Activated CD8-positive, alpha-beta memory T cell treated with anti-CD3 and anti-CD28 coated beads for 36 hours (primary cell): ENCODE results near the gene UBXN1. TPM values are rescaled to one million over a fixed set of nuclear protein-coding genes. Genes with fewer than 3 reads are reported as not detected.

Experiments
- CTCF ChIA-PET: fragments of 350-600 bp; sonication (Branson Sonifier 250); formaldehyde crosslinking; loops from one replicate; lab custom pipeline; 2021; ENCODE audit warnings: antibody characterized with exemption; lab: Charles Lee
- POLR2A ChIA-PET: fragments of 350-600 bp; sonication (Branson Sonifier 250); formaldehyde crosslinking; loops from one replicate; lab custom pipeline; 2021; ENCODE audit warnings: antibody characterized with exemption; lab: Charles Lee
- total RNA-seq, 2 experiments: library from RNA; stranded (reverse); gene quantifications; one replicate each; pipeline ENCODE4 v1.2.3, GENCODE V29; 2021

The UBXN1 gene
- total RNA-seq, 2 experiments from 2014 or later = 129 TPM

- CTCF ChIA-PET = interaction anchor here (0.6 to 2.0 kb wide), 12 partner anchors 8 to 241 kb away, joined by 3 to 10 read pairs (median 4); partner anchors contain the start of genes B3GAT3, GANAB, INTS5 and TUT1
- POLR2A ChIA-PET = interaction anchor here (0.7 to 4.0 kb wide), 29 partner anchors 8 to 190 kb away, joined by 3 to 45 read pairs (median 5); partner anchors contain the start of genes B3GAT3, EEF1G, EML3 and GANAB
These were observed 13.1 kb downstream of the UBXN1 start for GRCh38 chr11:62665599-62666258.

DNA sequence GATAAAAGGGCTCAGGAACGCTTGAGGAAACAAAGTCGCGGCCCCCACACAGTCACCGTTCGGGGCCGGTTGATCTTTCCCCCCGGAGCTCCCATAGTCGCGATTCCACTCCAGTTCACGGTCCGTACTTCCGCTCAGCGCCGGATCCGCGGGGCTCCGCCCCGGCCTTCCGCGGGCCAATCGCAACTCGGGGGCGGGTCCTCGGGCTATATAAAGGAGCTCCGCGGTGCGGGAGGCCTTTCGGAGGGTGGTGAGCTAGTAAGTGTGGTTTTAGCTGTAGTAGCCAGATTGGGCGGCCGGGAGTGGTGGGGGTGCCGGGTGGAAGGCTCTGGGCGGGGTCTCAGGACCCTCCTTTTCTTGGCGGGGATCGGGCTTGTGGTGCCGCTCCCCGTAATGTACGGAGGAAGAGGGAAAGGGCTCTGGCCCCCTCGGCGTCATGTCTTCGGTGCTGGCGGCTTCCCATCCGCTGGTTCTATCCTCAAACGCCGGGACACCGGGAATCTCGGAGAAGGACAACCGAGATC, 13.7 kb downstream of the UBXN1 start, which contains the start of the genes C11orf98 and CSKMT:
C11orf98 (minus strand) TSS at position 136 of the 524 bp plus-strand sequence; CDS start at position 95, 41 bp downstream.
CSKMT (plus strand) TSS at position 238 of the 524 bp plus-strand sequence. CDS start 568 bp downstream, outside the sequence.
- POLR2A ChIA-PET = interaction anchor here (0.5 to 4.0 kb wide), 33 partner anchors 8 to 997 kb away, joined by 3 to 45 read pairs (median 5); partner anchors contain the start of genes B3GAT3, EEF1G, EML3 and GANAB
- CTCF ChIA-PET = interaction anchor here (0.6 to 2.0 kb wide), 13 partner anchors 9 to 241 kb away, joined by 3 to 10 read pairs (median 4); partner anchors contain the start of genes B3GAT3, GANAB, INTS5 and TUT1

DNA sequence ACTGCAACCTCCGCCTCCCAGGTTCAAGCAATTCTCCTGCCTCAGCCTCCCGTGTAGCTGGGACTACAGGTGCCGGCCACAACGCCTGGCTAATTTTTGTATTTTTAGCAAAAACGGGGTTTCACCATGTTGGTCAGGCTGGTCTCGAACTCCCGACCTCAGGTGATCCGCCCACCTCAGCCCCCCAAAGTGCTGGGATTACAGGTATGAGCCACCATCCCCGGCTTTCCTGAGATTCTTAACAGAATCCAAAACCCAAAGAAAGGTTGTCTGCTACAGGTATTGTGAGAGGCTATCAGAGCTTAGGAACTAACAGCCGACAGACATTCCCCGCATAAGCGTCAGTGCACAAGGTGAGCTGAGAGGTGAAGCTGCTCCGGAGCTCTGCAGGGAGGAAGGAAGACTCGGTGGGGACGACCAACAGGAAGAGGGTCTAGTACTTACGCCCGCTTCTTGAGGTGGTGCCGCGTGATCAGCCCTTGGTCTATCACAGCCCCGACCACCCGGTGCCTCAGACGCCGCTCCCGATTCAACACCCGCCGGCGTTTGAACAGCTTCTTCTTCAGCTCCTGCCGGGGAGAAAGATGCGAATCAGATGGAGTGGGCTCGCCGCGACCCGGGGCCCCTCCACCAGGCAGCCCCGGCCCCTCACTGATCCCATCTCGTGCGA, 14.3 kb downstream of the UBXN1 start:
- POLR2A ChIA-PET = interaction anchor here (0.5 to 4.0 kb wide), 34 partner anchors 9 to 997 kb away, joined by 3 to 45 read pairs (median 5); partner anchors contain the start of genes B3GAT3, EEF1G, EML3 and GANAB
- CTCF ChIA-PET = interaction anchor here (0.6 to 2.0 kb wide), 14 partner anchors 9 to 240 kb away, joined by 3 to 10 read pairs (median 4); partner anchors contain the start of genes B3GAT3, GANAB, INTS5 and TUT1

- POLR2A ChIA-PET = interaction anchor here (0.5 to 2.4 kb wide), 2 partner anchors 8 to 11 kb away, joined by 3 to 12 read pairs; partner anchors contain the start of genes C11orf98 and CSKMT
- CTCF ChIA-PET = interaction anchor here (0.9 to 1.2 kb wide), 2 partner anchors 9 to 12 kb away, joined by 3 read pairs; no protein-coding TSS in a partner anchor
These were observed 22.0 kb downstream of the UBXN1 start for GRCh38 chr11:62656796-62657429.

DNA sequence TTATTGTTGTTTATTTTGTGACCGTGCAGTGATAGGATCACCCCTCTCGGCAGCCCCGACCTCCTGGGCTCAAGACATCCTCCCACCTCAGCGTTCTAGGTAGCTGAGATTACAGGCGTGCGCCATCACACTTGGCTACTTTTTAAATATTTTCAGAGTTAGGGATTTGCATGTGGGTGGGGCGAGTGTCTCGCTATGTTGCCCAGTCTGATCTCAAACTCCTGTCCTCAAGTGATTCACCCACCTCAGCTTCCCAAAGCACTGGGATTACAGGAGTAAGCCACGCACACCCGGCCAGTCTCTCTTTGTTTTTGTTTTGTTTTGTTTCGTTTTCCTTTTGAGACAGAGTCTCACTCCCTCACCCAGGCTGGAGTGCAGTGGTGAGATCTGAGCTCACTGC, 24.6 kb downstream of the UBXN1 start:
- POLR2A ChIA-PET = interaction anchor here (0.6 to 1.3 kb wide), 3 partner anchors 13 to 686 kb away, joined by 3 to 5 read pairs (median 4); no protein-coding TSS in a partner anchor

DNA sequence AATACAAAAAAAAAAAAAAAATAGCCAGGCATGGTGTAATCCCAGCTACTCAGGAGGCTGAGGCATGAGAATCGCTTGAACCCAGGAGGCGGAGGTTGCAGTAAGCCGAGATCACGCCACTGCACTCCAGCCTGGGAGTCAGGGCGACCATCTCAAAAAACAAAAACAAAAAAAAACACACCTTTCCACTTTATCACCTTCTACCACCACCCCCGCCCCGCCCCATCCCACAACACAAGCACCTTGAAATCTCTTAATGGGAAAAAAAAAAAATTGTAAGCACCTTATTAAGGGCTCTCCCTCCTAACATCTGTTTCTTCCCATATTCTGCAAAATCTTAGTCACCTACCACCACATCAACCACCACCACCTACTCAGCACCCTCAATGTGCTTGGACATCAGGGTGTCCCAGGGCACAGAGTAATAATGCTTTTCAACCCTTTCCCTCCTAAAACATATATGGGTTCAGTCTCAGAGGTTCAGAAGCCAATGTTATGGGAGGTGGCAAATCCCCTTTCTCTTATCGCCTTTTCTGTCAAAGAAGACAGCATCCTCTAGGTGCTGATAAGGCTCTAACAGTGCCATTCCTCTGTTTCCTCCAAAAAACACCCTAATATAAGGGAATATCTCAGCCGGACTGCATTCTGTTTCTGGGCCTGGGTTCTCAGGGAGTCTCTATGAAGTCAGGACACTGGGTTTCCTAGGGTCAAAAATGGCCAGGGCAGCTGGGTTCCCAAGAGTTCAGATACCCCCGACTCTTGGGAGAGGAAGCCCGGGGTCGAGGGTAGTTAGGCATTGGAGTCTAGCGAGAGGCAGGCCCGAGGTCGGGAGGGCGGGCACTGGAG, 26.5 kb downstream of the UBXN1 start:
- POLR2A ChIA-PET = interaction anchor here (1.0 to 1.4 kb wide), 7 partner anchors 10 to 225 kb away, joined by 4 to 19 read pairs (median 5); partner anchors contain the start of genes B3GAT3, C11orf98, CSKMT and LBHD1

More for the DNA sequence above, 24.6 kb downstream of the UBXN1 start:
- CTCF ChIA-PET = interaction anchor here (0.6 to 0.9 kb wide), 2 partner anchors 19 to 43 kb away, joined by 3 to 4 read pairs; no protein-coding TSS in a partner anchor

DNA sequence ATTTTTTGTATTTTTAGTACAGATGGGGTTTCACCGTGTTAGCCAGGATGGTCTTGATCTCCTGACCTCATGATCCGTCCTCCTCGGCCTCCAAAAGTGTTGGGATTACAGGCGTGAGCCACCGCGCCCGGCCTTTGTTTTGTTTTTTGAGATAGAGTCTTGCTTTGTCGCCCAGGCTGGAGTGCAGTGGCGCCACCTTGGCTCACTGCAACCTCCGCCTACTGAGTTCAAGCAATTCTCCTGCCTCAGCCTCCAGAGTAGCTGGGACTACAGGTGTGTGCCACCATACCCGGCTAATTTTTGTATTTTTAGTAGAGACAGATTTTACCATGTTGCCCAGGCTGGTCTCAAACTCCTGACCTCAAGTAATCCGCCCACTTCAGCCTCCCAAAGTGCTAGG, 28.6 kb downstream of the UBXN1 start:
- ChIA-PET POLR2A (interaction anchor here (5.1 kb wide), 1 partner anchor 16 kb away, joined by 45 read pairs; the partner anchor contains the start of genes C11orf98 and CSKMT), CTCF (interaction anchor here (0.6 to 1.6 kb wide), 3 partner anchors 15 to 57 kb away, joined by 3 to 5 read pairs (median 3); partner anchors contain the start of genes C11orf98, CSKMT, LBHD1 and UQCC3)

More for the DNA sequence above, 26.5 kb downstream of the UBXN1 start:
- CTCF ChIA-PET = interaction anchor here (0.8 to 1.0 kb wide), 5 partner anchors 11 to 60 kb away, joined by 3 to 8 read pairs (median 3); partner anchors contain the start of genes B3GAT3, C11orf98 and CSKMT

GRCh38 chr11:62649486-62649885, 29.4 kb downstream of the UBXN1 start:
- ChIA-PET CTCF (interaction anchor here (1.3 to 2.1 kb wide), 3 partner anchors 38 to 58 kb away, joined by 4 to 6 read pairs (median 5); partner anchors contain the start of gene TUT1), POLR2A (interaction anchor here (5.1 kb wide), 1 partner anchor 17 kb away, joined by 45 read pairs; the partner anchor contains the start of genes C11orf98 and CSKMT)

DNA sequence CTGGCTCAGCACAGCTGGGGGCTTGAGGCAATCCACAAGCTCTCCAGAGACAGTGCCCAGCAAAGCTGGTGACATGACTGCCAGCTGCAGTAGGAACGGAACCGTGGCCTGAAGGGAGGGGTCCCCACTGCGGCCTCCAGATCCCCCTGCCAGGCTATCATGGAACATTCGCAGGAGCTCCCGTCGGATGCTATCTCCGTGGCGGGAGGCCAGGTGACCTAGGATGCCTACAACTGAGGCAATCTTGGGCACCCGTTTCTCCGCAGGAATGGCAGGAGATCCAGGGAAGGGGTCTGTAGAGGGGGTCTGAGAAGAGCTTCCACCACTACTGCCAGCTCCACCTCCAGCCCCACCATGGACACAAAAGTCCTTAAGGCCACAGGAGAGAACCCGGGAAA, 29.9 kb downstream of the UBXN1 start:
- ChIA-PET POLR2A (interaction anchor here (0.6 to 5.1 kb wide), 2 partner anchors 17 to 53 kb away, joined by 3 to 45 read pairs; partner anchors contain the start of genes C11orf98 and CSKMT), CTCF (interaction anchor here (1.3 to 2.1 kb wide), 3 partner anchors 37 to 57 kb away, joined by 4 to 6 read pairs (median 5); partner anchors contain the start of gene TUT1)

GRCh38 chr11:62648185-62648966, 30.5 kb downstream of the UBXN1 start:
- ChIA-PET POLR2A (interaction anchor here (0.6 to 5.1 kb wide), 2 partner anchors 18 to 54 kb away, joined by 3 to 45 read pairs; partner anchors contain the start of genes C11orf98 and CSKMT), CTCF (interaction anchor here (0.9 to 2.1 kb wide), 4 partner anchors 9 to 57 kb away, joined by 3 to 6 read pairs (median 4); partner anchors contain the start of gene TUT1)

GRCh38 chr11:62647609-62648005, 31.3 kb downstream of the UBXN1 start:
- POLR2A ChIA-PET = interaction anchor here (5.1 kb wide), 1 partner anchor 18 kb away, joined by 45 read pairs; the partner anchor contains the start of genes C11orf98 and CSKMT
- CTCF ChIA-PET = interaction anchor here (0.9 to 2.1 kb wide), 2 partner anchors 10 to 36 kb away, joined by 3 to 6 read pairs; no protein-coding TSS in a partner anchor

DNA sequence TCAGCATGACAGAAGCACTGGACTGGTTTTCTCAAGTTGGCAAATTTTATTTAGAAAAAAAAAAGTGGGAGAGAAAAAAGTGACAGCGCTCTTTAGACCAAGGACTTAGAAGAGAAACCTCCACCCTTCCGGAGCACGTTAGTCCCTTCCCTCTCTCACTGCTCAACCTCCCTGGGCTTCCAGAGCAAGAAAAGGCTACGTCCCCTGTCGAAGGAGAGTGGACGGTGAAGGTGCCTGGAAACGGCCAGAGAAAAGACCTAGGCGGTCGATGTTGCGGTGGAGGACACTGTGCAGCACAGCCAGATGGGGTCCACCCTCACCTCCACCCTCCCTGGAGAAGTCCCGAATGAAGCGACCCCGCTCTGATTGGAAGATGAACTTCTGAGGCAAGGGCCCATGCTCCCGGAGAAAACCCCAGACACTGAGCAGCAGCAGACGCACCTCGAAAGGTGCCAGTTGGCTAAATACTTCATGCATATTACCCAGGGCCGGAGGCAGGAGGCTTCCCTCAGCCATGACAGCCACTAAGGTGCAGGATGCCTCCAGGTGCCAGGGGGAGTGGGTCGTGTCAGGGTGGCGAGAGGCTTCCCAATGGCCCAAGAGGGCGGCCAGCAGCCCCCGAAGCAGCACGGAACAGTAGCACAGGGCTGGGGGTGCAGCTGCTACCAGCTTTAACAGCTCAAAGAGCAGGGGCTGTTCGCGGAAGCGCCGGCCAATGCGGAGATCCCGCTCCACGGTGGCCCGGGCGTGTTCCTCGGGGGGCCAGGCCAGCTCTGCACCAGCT, 31.9 kb downstream of the UBXN1 start:
- CTCF ChIA-PET = interaction anchor here (3.2 kb wide), 1 partner anchor 18 kb away, joined by 9 read pairs; the partner anchor contains the start of genes C11orf98 and CSKMT
- POLR2A ChIA-PET = interaction anchor here (0.6 to 5.1 kb wide), 7 partner anchors 19 to 141 kb away, joined by 3 to 45 read pairs (median 6); partner anchors contain the start of genes B3GAT3, C11orf98, CSKMT and LBHD1

DNA sequence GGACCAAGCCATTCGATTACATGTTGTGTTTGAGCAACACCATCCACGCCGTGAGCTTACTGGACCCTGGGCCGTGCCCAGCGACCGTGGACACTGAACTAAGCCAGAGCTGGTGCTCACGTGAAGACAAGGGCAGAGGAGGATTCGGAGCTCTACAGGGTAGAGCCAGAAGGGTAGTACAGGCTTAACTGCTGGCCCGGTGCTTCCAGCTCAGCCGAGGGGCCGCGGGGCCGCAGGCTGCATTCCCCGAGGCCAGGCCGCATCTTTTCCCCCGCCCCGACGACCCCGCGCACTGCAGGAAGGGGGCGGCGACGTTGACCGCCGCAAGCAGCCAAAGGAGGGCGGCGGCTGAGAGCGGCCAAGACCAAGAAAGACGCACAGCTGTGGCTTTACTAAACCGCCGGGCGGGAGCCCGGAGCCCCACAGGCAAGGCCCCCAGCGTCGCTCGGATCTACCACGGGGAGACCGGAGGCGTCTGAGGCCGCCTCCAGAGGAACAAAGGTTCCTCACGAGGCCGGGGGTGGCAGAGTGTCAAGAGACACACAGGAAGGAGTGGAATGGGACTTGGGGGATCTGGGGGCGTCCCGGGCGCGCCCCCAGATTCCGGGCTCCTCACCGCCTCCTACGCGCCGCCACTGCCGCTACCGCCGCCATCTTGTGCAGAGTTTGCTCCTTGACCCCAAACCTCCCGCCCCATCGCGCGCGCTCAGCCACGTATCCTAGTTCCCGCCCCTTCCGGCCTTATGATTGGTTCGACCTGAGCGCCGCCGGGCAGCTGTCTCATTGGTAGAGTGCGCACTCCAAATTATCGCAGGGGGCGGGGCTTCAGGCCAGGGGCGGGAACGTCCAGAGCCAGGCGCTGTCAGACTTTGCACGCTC, 32.7 kb downstream of the UBXN1 start, which contains the start of gene GANAB:
GANAB (minus strand) TSS at position 668 of the 879 bp plus-strand sequence; CDS start at position 654, 14 bp downstream.
- ChIA-PET CTCF (interaction anchor here (0.8 to 3.2 kb wide), 7 partner anchors 11 to 221 kb away, joined by 3 to 9 read pairs (median 3); partner anchors contain the start of genes C11orf98, CSKMT, EML3 and TUT1), POLR2A (interaction anchor here (0.5 to 5.1 kb wide), 11 partner anchors 11 to 141 kb away, joined by 3 to 45 read pairs (median 4); partner anchors contain the start of genes B3GAT3, C11orf98, CSKMT and LBHD1)
